ENCODE measurements around the gene PHC2.

DNA sequence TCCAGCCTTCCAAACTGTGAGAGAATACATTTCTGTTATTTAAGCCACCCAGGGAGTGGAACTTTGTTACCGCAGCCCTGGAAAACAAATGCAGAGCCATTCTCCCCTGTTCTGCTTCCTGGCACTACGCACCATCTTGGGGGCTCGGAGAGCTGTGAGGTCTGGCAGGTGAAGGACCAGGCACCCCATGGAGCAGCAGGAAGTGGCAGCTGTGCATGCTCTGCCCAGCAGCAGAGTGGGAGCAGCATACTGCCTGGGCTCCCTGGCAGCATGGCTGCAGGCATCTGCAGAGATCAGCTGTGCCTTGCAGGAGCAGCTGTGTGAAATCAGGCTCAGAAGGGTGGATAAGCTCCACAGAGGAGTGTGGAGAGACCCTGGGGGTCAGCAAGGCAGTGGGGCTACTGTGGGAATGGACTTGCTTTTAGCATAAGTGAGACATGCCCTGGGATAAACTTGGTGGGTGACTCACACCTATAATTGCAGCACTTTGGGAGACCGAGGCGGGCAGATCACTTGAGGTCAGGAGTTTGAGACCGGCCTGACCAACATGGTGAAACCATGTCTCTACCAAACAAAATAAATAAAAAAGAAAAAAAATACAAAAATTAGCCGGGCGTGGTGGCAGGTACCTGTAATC, 23.9 kb upstream of the PHC2 start:
- no peak for TF ChIP-seq POLR2A (IDR thresholded peaks at IDR 0.05; ENCODE audit: low read depth, low read length)
- no peak for TF ChIP-seq POU2F2 (IDR thresholded peaks at IDR 0.05; ENCODE audit: low read depth, low read length)
- no peak for TF ChIP-seq PAX5 (IDR thresholded peaks at IDR 0.05; ENCODE audit: insufficient read depth, low read length, severe bottlenecking)
- TF ChIP-seq POLR2AphosphoS5 (IDR thresholded peaks at IDR 0.05; ENCODE audit: low read depth, low read length): no peak
- TF ChIP-seq SPI1 (IDR thresholded peaks at IDR 0.05; ENCODE audit: low read depth, low read length): no peak
- TF ChIP-seq TAF1 (IDR thresholded peaks at IDR 0.05; ENCODE audit: low read depth, low read length): no peak
